RWPE2 (cell line): ENCODE data around the gene ZNF747.

Experiments
- ATAC-seq: fragments of 200-7000 bp; cut with Tn5 transposase; 3 replicates; pipeline ENCODE4 v1.9.1; 2021; ENCODE audit warnings: low read depth
- DNase-seq: peaks from one replicate; pipeline ENCODE4 v3.0.0-alpha.2; 2020; ENCODE audit warnings: low spot score
- H3K27ac ChIP-seq: fragments of 450-650 bp; 2 replicates; pipeline ENCODE4 v1.5.1; 2017; ENCODE audit warnings: mild to moderate bottlenecking; ENCODE audit not compliant: poor library complexity, severe bottlenecking
- H3K27me3 ChIP-seq: fragments of 250-450 bp; sonication (Bioruptor Pico); 2 replicates; pipeline ENCODE4 v1.5.1; 2021; ENCODE audit warnings: mild to moderate bottlenecking, moderate library complexity; ENCODE audit not compliant: insufficient read depth, poor library complexity, severe bottlenecking
- H3K36me3 ChIP-seq: fragments of 250-450 bp; sonication (Bioruptor Pico); 2 replicates; pipeline ENCODE4 v1.5.1; 2020; ENCODE audit warnings: low read depth, mild to moderate bottlenecking, moderate library complexity
- H3K4me1 ChIP-seq: fragments of 250-450 bp; sonication (Bioruptor Pico); 2 replicates; pipeline ENCODE4 v1.5.1; 2021; ENCODE audit warnings: mild to moderate bottlenecking, moderate library complexity; ENCODE audit not compliant: insufficient read depth, poor library complexity, severe bottlenecking
- H3K4me3 ChIP-seq: fragments of 250-450 bp; sonication (Bioruptor Pico); 2 replicates; pipeline ENCODE4 v1.5.1; 2021; ENCODE audit warnings: mild to moderate bottlenecking, moderate library complexity; ENCODE audit not compliant: severe bottlenecking
- H3K9me3 ChIP-seq: fragments of 250-450 bp; sonication (Bioruptor Pico); 2 replicates; pipeline ENCODE4 v1.5.1; 2021; ENCODE audit warnings: mild to moderate bottlenecking, moderate library complexity; ENCODE audit not compliant: severe bottlenecking
- TF ChIP-seq, protein P1 (sequence below): fragments of 450-650 bp; IDR thresholded peaks from one replicate; pipeline ENCODE4 v1.5.1; 2017; ENCODE audit warnings: mild to moderate bottlenecking, moderate library complexity; ENCODE audit not compliant: poor library complexity, severe bottlenecking

Gene ZNF747

GRCh38 chr16:30488764-30489605, 45.7 kb downstream of the ZNF747 start:
- no peak for ATAC-seq
- Histone ChIP-seq H3K27ac (peak overlapping the region; percentile 55), H3K4me1 (peaks cover 13% of the 10 kb centered on the region), H3K27me3 (no peaks in the 10 kb centered on the region), H3K4me3 (no peak overlapping the region), H3K36me3 (no peaks in the 10 kb centered on the region), H3K9me3 (no peaks in the 10 kb centered on the region)
- no peak for DNase-seq
- TF ChIP-seq, protein P1, sequence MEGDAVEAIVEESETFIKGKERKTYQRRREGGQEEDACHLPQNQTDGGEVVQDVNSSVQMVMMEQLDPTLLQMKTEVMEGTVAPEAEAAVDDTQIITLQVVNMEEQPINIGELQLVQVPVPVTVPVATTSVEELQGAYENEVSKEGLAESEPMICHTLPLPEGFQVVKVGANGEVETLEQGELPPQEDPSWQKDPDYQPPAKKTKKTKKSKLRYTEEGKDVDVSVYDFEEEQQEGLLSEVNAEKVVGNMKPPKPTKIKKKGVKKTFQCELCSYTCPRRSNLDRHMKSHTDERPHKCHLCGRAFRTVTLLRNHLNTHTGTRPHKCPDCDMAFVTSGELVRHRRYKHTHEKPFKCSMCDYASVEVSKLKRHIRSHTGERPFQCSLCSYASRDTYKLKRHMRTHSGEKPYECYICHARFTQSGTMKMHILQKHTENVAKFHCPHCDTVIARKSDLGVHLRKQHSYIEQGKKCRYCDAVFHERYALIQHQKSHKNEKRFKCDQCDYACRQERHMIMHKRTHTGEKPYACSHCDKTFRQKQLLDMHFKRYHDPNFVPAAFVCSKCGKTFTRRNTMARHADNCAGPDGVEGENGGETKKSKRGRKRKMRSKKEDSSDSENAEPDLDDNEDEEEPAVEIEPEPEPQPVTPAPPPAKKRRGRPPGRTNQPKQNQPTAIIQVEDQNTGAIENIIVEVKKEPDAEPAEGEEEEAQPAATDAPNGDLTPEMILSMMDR: no peak

DNA sequence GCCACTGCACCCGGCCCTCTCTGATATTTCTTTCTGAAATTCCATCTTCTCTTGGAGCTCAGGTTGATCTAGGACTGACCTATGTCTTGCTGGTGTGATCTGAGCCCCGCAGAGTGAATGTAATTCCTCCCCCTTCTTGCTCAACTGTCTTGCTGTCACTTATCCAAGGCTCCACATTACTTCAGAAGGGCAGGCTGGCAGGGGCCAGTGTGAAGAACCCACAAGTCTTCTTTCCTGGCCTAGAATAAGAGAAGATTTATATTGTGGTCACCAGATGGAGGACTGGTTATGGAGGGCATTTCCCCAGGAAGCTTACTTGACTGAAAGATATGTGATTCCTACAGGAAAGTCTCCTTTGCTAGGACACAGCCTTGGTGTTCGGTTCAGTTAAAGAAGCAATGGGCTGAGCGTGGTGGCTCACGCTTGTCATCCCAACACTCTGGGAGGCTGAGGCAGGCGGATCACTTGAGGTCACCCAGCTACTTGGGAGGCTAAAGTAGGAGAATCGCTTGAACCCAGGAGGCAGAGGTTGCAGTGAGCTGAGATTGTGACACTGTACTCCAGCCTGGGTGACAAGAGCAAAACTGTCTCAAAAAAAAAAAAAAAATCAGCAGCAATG, 48.7 kb downstream of the ZNF747 start:
- Histone ChIP-seq H3K9me3 (no peaks in the 10 kb centered on the region), H3K36me3 (no peaks in the 10 kb centered on the region), H3K27ac (no peak overlapping the region), H3K4me1 (peaks cover 5% of the 10 kb centered on the region), H3K4me3 (no peak overlapping the region), H3K27me3 (no peaks in the 10 kb centered on the region)
- TF ChIP-seq, protein P1: no peak
- ATAC-seq (no peak), DNase-seq (no peak)

- ATAC-seq: no peak
- no peaks in the 10 kb centered on the region for H3K27me3 ChIP-seq
- H3K27ac ChIP-seq: no peak overlapping the region
- H3K9me3 ChIP-seq: no peaks in the 10 kb centered on the region
- H3K36me3 ChIP-seq: no peaks in the 10 kb centered on the region
- TF ChIP-seq, protein P1: no peak
- no peaks in the 10 kb centered on the region for H3K4me1 ChIP-seq
- no peak overlapping the region for H3K4me3 ChIP-seq
- no peak for DNase-seq
These were observed 49.8 kb downstream of the ZNF747 start for GRCh38 chr16:30484887-30485286.

GRCh38 chr16:30482366-30482765, 52.3 kb downstream of the ZNF747 start:
- Histone ChIP-seq H3K4me3 (no peak overlapping the region), H3K4me1 (no peaks in the 10 kb centered on the region), H3K36me3 (no peaks in the 10 kb centered on the region), H3K9me3 (no peaks in the 10 kb centered on the region), H3K27me3 (no peaks in the 10 kb centered on the region), H3K27ac (no peak overlapping the region)
- DNase-seq: no peak
- TF ChIP-seq, protein P1: peak; percentile 19
- ATAC-seq: no peak

DNA sequence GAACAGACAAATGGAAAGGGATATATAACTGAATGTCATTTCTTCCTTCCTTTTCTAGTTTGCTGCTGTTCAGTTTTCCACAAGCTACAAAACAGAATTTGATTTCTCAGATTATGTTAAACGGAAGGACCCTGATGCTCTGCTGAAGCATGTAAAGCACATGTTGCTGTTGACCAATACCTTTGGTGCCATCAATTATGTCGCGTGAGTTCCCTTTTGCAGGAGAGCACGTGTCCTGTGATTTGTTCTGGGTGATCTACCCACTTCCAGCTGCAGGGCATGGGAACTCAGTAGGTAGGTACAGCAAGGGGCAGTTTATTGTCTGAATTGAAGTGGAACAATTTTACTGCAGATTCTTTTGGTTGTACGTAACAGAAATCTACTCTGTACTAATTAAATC, 53.3 kb downstream of the ZNF747 start:
- Histone ChIP-seq H3K27ac (no peak overlapping the region), H3K27me3 (no peaks in the 10 kb centered on the region), H3K36me3 (no peaks in the 10 kb centered on the region), H3K4me1 (no peaks in the 10 kb centered on the region), H3K4me3 (no peak overlapping the region), H3K9me3 (no peaks in the 10 kb centered on the region)
- ATAC-seq (no peak), DNase-seq (no peak)
- TF ChIP-seq, protein P1: no peak
